GM15510 (cell line): Measurements from ENCODE around the gene FIBIN.

ENCODE experiments used
- POLR2A ChIP-seq: IDR thresholded peaks from 3 replicates; pipeline ENCODE4 v1.6.1; 2011; ENCODE audit warnings: borderline replicate concordance; ENCODE audit not compliant: insufficient read length; ENCODE audit errors: extremely low read depth

Gene FIBIN

DNA sequence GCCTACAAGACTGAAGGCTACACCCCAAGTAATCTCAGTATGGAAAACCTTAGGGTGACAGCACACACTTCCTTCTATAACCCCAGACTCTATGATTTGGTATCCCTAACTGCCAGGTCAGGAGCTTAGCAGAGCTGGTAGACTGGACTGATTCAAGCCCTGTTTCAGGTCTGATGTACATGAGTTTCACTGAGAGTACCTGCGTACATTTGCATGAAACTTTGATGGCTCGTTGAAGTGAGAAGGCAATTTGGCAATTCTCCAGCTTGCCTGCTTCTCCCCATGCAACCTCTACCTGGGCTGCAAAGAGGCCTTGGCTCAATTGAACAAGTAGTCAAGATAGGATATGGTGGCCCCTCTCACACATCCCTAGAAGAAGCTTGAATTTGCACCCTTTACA lies 10.2 kb downstream of the FIBIN start:
- TF ChIP-seq POLR2A: no peak

DNA sequence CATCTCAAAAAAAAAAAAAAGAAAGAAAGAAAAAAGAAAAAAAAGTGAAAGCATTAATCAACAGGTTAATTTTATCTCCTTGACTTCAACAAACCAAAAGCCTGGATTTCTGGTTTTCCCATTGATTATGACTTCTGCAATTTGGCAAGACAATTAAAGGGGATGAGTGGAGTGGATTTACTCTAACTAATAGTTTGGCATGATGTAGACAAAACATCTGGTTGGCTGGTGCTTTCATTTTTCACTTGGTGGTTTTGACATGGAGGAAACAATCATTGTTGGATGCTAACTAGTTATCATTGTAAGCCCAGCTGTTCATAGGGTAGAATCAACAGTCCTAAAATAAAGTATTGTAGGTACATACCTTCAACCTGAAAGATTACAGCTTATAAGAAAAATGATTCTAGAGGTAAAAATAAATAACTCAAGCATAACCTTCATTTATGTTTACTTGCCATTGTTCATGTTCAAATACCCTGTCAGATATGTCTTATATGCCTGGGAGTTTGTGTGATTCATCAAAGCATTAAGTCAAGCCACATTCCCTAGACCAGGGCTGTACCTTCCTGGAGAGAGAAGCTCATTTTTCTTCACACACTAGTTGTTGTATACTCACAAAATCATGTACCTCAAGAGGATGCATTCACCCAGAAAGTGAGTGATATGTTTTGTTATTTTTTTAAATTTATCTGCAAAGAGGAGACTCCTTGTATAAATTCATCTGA lies 15.1 kb downstream of the FIBIN start:
- no peak for TF ChIP-seq POLR2A

- TF ChIP-seq POLR2A: no peak
Observed at GRCh38 chr11:27011560-27012233, 17.8 kb downstream of the FIBIN start.

DNA sequence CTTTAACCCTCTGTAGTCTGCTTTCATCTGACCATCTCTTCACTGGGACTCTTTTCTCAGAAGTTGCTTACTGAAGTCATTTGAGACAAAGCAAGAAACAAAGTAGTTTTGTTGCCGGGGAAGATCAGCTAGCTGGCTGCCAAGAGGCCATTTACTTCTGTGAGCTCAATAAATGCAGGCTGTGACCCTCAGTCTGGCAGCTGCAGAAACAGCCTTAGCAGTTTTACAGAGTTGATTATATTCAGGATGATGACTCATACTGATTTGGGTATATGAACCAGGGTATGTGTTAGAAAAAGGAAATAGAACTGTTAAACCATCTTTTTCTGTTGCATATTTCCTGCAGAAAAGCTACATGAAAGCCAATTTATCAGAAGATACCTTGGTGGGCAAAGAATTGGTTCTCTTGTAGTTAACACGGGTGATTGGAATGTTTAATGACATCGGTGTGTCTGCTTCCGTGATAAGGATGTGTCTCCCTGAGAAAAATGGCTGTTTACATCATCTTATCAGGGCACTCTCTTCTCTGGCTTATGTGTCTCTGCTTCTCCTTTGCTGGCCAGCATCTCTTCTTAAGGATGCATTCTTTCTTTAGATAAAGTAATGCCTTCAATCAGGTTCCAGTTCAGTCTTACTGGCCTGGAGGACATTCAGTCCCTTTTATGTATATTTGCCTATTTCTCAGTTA lies 18.5 kb downstream of the FIBIN start:
- TF ChIP-seq POLR2A: no peak

- no peak for TF ChIP-seq POLR2A
Observed at GRCh38 chr11:27013781-27014361, 20.0 kb downstream of the FIBIN start.

- TF ChIP-seq POLR2A: no peak
Observed at GRCh38 chr11:27018902-27019529, 25.1 kb downstream of the FIBIN start.

DNA sequence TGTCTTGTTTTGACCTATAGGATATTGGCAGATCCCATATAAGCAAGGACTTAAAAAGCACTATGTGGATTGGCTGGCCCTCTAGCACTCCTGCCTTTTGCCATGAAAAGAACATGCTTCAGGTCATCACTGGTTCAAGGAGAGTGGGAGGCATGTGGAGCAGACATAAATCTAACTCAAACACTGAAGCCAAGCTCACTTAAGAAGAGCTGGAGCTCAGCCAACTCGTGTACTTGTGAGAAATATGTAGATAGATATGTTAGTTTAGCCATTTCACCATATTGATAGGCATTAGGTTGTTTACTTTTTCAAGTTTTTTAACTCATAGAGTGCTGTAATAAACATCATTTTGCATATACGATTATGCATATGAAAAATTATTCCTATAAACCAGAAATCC lies 26.8 kb downstream of the FIBIN start:
- TF ChIP-seq POLR2A: no peak

DNA sequence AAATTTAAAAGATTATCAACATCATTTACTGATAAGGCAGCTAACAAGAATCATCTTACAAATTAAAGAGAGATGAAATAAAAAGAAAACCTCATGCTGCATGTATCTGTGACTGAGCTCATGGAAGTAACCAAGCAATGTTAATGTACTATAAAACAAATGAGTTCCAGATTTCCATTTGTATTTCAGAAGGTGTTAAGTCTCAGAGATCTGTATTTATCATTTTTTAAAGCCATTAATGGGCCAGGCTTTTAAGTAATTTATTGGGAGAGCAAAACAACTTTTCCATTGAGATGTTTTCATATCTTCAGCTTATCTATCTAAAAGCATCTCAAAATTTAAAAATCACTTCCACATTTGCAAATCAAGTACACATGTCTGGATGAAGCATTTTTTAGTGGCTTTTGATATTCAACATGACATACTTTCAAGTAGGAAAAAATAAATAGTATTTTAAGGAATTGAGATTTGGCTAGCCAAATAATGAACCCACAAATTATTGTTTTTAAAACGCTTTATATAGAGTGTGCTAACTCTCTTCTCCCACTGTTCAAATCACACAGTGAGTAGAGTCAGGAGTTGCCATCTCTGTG lies 28.8 kb downstream of the FIBIN start:
- TF ChIP-seq POLR2A: no peak

DNA sequence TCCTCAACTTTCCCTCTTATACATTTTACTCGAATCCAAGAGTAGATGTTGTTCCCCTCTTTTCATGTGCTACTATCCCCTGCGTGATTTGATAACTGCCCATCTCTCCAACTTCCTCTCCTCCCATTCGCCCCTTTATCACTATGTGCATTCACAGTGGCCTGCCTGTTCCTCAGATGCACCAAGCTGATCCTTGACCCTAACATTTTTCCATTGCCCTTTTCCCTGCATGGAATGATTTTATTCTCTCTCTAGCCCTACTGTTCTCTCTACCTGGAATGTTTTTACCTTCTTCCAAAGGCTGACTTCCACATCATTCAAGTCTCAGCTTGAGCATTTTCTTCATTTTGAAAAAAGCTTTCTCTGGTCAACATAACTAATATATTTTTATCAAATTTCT lies 31.0 kb downstream of the FIBIN start:
- no peak for TF ChIP-seq POLR2A

DNA sequence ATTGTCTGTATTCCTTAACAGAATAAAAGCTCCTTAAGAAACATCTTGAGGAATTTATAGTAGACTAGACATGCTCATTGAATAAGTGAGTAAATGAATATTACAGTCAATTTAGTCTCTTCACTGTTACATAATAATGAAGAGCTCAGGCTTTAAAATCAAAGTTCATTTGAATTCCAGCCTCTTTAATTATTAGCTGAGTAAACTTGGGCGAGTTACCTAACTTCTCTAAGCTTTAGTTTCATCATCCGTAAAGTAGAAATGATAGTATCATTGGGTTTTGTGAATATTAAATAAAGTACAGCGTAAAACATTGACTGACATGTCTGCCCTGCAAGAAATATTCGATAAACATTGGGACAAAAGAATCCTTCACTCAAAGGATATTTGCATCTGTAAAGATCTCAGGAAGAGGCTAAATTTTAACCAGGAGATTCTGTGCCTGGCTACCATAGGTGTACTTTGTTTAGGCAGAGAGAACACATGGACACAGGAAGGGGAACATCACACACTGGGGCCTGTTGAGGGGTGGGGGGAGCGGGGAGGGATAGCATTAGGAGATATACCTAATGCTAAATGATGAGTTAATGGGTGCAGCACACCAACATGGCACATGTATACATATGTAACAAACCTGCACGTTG lies 31.5 kb downstream of the FIBIN start:
- no peak for TF ChIP-seq POLR2A

DNA sequence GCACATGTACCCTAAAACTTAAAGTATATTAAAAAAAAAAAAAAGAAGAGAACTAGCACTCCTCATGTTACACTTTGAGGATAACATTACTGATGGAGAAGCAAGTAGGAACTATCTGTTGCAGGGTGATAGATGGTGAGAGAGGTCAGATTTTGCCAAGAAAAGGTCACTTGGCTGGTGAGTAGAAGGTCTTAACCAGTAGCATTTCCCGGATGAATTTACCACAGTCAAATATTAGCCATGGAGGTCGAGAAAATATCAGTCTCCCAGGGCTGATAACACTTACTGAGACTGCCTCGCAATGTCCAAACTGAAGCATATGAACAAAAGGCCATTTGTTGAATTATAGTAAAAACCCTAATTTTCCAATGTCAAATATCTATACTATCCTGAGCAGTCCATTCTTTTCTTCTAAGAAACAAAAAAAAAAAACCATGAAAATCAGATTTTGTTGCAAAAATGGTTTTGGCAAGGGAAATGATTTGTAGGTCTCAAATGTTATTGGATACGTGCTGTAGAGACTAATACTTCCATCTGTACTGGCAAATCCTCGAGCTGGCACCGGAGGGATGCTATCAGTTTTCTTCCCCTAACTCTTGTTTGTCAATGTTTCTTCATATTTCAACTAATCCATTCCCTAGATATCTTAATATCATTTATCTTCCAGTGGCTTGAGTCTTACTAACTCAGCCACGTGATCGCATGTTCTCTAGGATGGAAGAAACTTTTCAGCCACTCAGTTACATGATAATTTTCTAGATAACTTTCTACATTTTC lies 32.2 kb downstream of the FIBIN start:
- no peak for TF ChIP-seq POLR2A

- no peak for TF ChIP-seq POLR2A
Observed at GRCh38 chr11:27028561-27028965, 34.7 kb downstream of the FIBIN start.

DNA sequence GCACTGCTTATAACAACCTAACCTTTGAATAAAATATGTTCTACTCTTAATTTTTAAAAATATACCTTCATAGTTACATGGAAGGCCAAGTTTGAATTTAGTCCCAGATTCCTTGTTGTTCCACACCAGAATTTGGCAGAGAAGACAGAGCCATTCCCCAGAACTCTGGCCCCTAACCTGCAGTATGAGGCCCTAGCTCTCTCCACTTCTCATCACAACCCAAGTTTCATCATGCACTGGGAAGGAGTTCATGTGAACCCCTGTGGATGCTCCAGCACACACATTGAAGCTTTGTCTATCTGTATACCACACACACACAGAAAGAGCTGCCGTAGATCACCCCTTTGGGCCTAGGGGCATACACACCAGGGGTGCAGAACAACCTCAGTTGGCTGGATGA lies 36.1 kb downstream of the FIBIN start:
- no peak for TF ChIP-seq POLR2A

GRCh38 chr11:27031754-27032153 lies 37.8 kb downstream of the FIBIN start:
- no peak for TF ChIP-seq POLR2A

DNA sequence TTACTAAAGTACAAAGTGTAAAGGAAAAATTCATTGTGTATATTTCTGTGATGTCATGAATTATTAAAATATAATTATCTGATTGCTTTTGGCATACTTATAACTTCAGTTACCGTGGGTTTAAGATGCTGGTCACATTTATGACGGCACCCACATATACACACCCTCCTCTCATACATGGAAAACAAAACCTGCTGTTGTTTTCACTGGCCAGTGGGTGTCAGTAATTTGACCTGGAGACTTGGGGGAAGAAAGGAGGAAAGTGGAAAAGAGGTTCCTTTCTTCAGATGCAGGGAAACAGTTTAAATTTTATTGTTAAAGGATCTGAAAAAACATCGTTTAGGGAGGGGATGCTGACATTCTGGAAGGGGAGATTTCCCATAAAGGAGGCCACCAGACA lies 46.0 kb downstream of the FIBIN start:
- TF ChIP-seq POLR2A: no peak
